Forelimb muscle (tissue), 1 donor: Measurements from ENCODE around the gene SANBR. TPM values are rescaled to one million over a fixed set of nuclear protein-coding genes. Genes with fewer than 3 reads are reported as not detected.
"Not testable (repeated sequence)": the region's sequence is repeated elsewhere in the genome, so short reads cannot be mapped to it uniquely, and the experiment has no call there.

Experiments used
- DNase-seq: peaks from one replicate; pipeline ENCODE4 v3.0.0-alpha.2; 2013; ENCODE audit warnings: low read depth
- polyA plus RNA-seq: library from polyadenylated mRNA; unstranded; fragments of 120-200 nt; gene quantifications from one replicate; pipeline ENCODE4 v1.2.1, GENCODE V29; 2013; ENCODE audit not compliant: insufficient read length

The SANBR gene
- polyA plus RNA-seq: 12.6 TPM

GRCh38 chr2:61065714-61066709, at the start of gene SANBR:
Gene SANBR, plus strand, starts transcription at chr2:61065871. Its CDS starts 4,480 bp downstream, at chr2:61070351.
- peak; percentile 34 for DNase-seq

GRCh38 chr2:61015976-61016375, 49.7 kb upstream of the SANBR start:
- DNase-seq: no peak

DNA sequence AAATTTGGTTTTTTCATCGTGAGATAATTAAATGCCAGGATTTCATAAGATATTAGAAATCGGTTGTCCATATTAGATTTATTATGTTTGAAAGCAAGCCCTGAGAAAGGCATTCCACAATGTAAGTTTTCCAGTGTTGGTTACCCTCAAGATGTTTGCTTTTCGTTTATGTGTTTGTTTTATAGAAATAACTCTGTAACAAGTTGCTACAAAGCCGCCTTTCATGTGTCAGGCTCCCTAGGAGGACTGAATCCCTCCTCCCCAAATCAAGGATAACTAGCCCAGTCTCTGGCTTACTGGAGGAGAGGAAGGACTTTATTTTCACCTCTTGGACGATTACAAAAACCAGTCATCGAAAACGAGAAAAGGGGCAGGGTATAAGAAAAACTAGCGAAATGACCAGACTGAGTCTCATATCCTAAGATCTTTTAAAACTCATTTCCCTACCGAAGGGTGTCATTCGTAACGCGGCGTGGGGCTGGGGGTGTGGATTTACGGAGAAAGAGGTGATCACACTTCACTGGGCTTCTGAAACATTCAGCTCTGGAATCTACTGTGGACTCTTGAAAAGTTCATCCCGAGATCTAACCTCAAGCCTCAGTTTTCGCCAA, 49.2 kb upstream of the SANBR start:
- no peak for DNase-seq

DNA sequence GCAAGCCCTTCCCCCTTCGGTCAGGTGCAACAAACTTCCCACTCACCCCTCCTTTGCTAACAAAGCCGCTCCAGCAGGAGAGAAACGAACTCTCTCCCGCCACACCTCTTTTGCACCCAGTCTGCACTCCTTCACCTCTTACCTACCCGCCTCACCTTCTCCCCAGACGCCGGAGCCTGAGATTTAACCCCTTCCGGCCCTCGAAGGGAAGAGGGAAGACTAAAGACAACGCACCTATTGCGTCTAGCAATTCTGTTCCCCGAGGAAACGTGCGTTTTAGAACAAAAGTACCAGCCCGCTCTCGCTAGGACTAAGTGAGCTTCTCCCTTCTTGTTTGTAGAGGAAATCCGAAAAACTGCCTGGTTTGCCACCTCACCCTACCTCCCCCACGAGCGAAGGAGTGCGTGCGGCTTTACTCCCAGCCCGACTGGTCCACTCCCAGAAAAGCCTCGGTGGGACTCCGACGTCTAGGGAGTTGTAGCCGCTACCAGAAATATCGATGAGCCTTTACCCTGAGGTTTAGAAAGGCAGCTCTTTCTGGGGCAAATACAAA, 48.6 kb upstream of the SANBR start:
- DNase-seq: no peak

DNA sequence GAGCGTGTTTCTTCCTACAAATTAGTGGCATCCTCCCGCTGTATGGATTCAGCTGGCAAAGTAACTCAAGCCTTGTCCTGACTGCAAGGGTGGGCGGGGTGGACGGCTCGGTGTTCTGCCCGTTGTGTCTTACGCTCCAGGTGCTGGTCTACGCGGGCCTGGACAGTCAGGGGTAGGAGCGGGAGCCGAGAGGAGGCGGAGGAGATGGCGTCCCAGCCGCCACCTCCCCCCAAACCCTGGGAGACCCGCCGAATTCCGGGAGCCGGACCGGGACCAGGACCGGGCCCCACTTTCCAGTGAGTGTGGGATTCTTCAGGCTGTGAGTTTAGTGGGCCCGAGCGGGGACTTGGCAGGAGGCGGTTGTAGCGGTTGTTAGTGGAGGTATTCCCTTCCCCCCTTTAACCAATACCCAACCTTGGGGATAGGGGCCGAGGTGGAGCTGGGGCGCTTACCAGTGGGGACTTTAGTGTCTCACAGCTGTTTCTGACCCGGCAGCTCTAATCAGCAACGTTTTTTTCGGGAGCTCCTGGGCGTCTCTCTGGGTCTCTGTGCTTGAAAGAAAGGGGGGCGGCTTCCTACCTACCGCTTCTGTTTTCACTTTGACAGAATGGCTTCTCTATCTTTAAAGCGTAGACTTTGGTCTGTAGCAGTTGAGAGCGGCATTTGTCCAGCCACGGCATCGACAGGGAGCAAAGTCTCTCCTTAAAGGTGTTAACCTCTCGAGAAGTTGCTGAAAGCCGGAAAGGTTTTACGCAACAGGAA, 47.9 kb upstream of the SANBR start, which contains the start of the genes PEX13 and PUS10:
PEX13 (plus strand) TSS at position 165 of the 762 bp plus-strand sequence; CDS start at position 205, 40 bp downstream.
PUS10 (minus strand) TSS at position 700 of the 762 bp plus-strand sequence. CDS start 6,365 bp downstream, outside the sequence.
- DNase-seq: no peak

DNA sequence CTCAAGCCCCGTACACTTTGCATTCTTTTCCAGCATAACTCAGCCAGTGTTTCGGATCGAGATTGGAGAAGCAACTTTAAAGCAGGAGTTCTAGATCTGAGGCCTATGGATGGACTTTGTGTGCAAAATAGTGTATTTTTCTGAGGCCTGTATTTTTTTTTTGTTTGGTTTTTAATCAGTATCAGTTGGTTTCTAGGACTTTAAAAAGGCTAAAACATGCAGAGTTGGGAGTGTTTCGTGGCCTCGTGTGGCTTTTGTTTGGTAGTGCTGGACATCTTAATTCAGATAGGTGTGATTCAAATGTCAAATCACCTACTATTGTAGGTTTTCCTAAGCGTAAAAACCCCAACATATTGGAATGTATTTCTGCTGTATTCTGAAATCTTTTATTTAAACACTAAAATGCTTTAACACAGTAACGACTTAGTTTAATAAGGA, 47.3 kb upstream of the SANBR start:
- DNase-seq: no peak

DNA sequence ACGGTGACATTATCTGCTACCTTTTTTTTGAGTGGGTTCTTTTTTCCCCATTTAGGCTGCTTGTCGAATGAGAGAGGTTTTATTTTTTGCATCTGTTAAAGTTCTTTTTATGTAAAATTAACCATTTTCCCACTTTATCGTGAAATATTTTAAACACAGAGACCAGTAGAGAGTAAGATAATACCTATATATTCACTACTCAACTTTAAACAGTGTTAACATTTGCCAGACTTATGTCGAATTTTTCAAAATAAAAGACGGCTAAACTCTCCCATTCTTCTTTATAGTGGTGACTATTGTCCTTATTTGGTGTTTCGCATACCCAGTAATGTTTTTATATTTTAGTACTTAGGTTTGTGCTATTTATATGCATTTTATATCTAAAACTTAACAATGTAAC, 46.9 kb upstream of the SANBR start:
- no peak for DNase-seq

DNA sequence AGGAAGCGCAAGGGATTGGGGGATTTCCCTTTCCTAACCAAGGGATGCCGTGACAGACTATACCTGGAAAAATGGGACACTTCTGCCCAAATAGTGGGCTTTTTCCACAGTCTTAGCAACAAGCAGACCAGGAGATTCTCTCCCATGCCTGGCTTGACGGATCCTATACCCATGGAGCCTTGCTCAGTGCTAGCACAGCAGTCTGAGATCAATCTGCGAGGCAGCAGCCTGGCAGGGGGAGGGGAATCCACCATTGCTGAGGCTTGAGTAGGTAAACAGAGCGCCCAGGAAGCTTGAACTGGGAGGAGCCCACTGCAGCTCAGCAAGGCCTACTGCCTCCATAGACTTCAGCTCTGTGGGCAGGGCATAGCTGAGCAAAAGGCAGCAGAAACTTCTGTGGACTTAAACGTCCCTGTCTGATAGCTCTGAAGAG, 44.4 kb upstream of the SANBR start:
- DNase-seq: no peak

DNA sequence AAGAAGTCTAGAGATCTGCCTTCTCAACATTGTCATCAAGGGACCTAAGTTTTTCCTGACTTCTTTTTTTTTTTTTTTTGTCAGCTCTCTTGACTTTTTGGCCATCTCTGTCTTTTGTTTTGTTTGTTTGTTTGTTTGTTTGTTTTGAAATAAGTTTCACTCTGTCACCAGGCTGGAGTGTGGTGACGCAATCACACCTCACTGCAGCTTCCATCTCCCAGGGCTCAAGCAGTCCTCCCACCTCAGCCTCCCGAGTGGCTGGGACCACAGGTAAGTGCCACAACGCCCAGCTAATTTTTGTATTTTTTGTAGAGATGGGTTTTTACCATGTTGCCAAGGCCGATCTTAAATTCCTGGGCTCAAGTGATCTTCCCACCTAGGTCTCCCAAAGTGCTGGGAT, 42.0 kb upstream of the SANBR start:
- DNase-seq: no peak

DNA sequence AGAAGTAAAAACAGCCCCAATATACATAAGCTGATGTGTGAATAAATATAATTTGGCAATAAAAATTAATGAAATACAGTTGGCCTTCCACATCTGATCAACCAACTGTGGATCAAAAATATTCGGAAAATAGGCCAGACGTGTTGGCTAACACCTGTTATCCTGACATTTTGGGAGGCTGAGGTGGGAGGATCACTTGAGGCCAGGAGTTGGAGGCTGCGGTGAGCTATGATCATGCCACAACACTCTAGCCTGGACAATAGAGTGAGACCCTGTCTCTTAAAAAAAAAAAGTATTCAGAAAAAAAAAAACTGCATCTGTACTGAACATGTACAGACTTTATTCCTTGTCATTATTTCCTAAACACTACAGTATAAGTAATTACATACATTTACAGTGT, 36.1 kb upstream of the SANBR start:
- DNase-seq: no peak

DNA sequence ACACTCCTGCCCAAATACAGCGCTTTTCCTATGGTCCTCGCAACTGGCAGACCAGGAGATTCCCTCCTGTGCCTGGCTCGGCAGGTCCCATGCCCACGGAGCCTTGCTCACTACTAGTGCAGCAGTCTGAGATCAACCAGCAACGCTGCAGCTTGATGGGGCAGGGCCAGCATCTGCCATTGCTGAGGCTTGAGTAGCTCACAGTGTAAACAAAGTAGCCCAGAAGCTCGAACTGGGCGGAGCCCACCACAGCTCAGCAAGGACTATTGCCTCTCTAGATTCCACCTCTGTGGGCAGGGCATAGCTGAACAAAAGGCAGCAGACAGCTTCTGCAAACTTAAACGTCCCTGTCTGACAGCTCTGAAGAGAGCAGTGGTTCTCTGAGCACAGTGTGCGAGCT, 31.1 kb upstream of the SANBR start:
- not testable (repeated sequence) for DNase-seq

DNA sequence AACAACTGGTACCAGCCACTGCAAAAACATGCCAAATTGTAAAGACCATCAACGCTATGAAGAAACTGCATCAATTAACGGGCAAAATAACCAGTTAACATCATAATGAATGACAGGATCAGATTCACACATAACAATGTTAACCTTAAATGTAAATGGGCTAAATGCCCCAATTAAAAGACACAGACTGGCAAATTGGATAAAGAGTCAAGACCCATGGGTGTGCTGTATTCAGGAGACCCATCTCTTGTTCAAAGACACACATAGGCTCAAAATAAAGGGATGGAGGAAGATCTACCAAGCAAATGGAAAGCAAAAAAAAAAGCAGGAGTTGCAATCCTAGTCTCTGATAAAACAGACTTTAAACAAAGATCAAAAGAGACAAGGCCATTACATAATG, 29.0 kb upstream of the SANBR start:
- not testable (repeated sequence) for DNase-seq

GRCh38 chr2:61042807-61043206, 22.9 kb upstream of the SANBR start:
- DNase-seq: no peak

DNA sequence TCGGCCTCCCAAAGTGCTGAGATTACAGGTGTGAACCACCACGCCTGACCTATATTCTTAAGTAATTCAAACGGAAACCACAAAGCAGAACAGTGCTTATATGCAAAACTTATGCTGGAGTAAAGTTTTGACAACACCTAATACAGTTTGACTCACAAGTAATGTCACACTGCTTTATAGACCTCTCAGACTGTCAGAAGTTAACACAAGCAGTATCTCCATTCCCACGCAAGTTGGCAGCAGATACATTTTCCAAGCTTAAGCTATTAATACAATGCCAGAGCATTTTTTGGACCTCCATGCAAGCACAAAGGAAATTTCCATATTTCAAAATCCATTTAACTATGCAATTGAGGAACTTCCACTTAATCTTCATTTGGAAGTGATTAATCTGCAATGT, 21.0 kb upstream of the SANBR start:
- no peak for DNase-seq

DNA sequence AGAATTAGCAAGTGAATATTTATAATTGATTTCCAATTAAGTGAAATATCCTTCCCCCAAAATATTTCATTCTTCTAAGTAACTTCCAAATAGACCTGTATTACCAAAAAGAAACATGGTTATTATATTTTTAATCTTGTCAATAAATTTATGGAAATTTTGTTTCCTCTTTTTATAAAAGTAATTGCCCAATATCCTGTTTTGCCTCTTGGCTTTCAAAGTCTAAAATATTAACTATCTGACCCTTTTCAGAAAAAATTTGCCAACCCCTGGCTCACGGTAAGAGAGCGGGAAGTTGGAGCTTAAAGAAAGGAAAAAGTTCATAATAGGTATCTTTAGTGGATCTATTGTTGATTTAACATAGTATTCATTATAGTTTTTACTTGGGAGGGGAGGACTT, 20.4 kb upstream of the SANBR start:
- DNase-seq: no peak

DNA sequence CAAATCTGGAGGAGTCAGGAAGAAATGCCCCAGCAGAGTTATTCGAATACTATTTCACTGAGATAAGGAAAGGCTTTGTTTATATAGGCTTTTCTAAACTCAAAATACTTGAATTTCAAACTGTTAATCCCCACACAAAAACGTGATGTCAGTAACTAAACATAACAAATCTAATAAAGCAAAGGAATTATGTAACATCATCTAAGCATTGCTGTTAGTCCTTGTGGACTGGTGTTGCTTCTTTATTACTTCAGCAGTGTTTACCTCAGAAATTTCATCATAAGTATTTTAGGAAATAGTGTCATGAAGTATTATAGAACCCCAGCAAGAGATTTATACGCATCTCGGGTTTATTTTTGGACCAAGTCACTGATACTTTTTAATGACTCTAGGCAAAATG, 19.7 kb upstream of the SANBR start:
- no peak for DNase-seq

GRCh38 chr2:61055557-61055956, 10.1 kb upstream of the SANBR start:
- DNase-seq: no peak

DNA sequence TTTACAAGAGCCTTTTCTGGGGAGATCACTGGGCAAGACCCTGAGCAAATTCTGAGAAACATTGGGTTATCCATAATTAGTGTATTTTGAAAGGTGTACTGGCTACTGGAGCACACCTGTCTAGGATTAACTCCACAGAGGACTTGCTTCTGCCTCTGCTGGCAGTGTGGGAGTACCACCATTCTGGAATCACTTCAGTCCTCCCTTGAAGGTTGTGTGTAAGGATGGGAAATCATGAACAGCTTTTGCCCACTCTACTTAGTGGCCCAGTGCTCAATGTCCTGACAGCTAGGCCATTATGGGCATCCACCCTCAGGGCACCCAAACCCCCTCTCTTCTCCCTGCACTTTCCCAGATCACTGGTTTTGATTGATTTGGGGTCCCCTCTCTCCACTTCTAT, 8.1 kb upstream of the SANBR start:
- DNase-seq: no peak

DNA sequence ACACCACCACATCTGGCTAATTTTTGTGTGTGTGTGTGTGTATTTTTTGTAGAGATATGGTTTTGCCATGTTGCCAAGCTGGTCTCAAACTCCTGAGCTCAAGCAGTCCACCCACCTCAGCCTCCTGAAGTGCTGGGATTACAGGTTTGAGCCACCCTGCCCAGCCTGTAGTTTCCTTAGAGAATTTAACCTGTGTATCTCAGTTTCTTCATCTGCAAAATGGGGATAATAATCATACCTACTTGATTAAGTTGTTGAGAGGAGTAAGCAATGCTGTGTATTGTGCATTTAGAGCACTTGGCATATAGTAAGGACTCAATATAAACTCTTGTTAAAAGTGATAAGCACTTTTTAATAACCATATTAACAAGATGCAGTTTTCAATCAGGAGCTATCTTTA, 6.3 kb upstream of the SANBR start:
- no peak for DNase-seq

DNA sequence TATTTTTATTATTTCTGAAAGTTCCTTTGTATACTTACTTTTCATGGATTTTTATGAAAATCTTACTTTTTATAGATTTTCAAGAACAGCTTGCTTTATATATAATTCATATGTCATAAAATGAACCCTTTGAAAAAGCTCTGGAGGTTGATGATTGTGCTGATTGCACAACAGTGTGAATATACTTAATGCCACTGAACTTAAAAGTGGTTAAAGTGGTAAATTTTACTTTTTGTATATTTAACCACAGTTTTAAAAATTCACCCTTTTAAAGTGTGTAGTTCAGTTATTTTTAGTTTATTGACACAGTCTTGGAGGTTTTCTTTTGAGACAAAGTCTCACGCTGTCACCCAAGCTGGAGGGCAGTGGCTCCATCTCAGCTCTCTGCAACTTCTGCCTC, 8.4 kb downstream of the SANBR start:
- no peak for DNase-seq

GRCh38 chr2:61085883-61086282, 20.2 kb downstream of the SANBR start:
- DNase-seq: no peak

DNA sequence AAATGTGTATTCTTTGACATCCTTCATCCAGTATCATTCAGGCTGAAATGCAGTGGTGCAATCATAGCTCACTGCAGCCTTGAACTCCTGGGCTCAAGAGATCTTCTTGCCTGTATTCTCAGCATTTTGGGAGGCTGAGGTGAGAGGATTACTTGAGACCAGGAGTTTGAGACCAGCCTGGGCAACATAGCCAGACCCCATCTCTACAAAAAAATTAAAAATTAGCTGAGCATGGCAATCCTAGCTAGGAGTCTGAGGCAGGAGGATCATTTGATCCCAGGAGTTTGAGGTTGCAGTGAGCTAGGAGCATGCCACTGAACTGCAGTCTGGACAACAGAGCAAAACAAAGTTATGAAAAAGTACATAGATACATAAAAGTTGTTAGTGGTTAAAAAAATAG, 24.1 kb downstream of the SANBR start:
- no peak for DNase-seq
